GM12878 (cell line): ENCODE results near the gene NBEA. TPM values are rescaled to one million over a fixed set of nuclear protein-coding genes. Genes with fewer than 3 reads are reported as not detected.

Experiments used
- ATAC-seq: fragments of 200-7000 bp; cut with Tn5 transposase; 3 replicates; pipeline ENCODE4 v1.9.1; 2020; ENCODE audit warnings: mild to moderate bottlenecking, moderate library complexity
- BruUV-seq: library from RNA; stranded (reverse); fragments of 400-500 nt; replicated peaks from 2 replicates; lab custom pipeline; 2021; lab: Mats Ljungman, UMichigan
- CTCF ChIA-PET: fragments of 300-600 bp; sonication (Branson Sonifier 250); formaldehyde crosslinking; extraction: SDS; loops from one replicate; lab custom pipeline; 2021; ENCODE audit warnings: inconsistent platforms; lab: Yijun Ruan, JAX
- POLR2A ChIA-PET: fragments of 350-600 bp; formaldehyde crosslinking; extraction: SDS; loops from one replicate; lab custom pipeline; 2021; ENCODE audit warnings: inconsistent platforms; lab: Charles Lee
- RAD21 ChIA-PET: fragments of 300-600 bp; sonication (Branson Sonifier 250); formaldehyde crosslinking; loops from one replicate; lab custom pipeline; 2023; ENCODE audit warnings: antibody characterized with exemption; ENCODE audit not compliant: unreplicated experiment; lab: Charles Lee
- SMC1A ChIA-PET: fragments of 300-600 bp; sonication (Branson Sonifier 250); formaldehyde crosslinking; loops from one replicate; lab custom pipeline; 2023; ENCODE audit not compliant: unreplicated experiment, uncharacterized antibody; lab: Charles Lee
- DNase-seq: peaks from one replicate; pipeline ENCODE4 v3.0.0-alpha.2; 2011; ENCODE audit warnings: low read depth, low spot score
- FAIRE-seq: peaks from 3 replicates; lab custom pipeline; 2011; peaks lifted over from hg19 to GRCh38; lab: Jason Lieb, UNC
- H2AFZ ChIP-seq: 2 replicates; pipeline ENCODE4 v1.6.0; 2011; ENCODE audit warnings: low read depth, low read length, control low read depth; ENCODE audit not compliant: control insufficient read depth
- H3K27ac ChIP-seq: 2 replicates; pipeline ENCODE4 v1.5.1; 2011; ENCODE audit warnings: control low read depth; ENCODE audit not compliant: control insufficient read depth, insufficient read depth
- H3K27me3 ChIP-seq, 2 experiments: replicated peaks in 1 of 2; 2 replicates each; pipeline versions ENCODE4 v1.6.0 to v1.6.1; 2011; ENCODE audit warnings: low read length in 1 of 2; ENCODE audit not compliant: control insufficient read depth in 2 of 2, insufficient read depth in 2 of 2
- H3K36me3 ChIP-seq, 2 experiments: 2 replicates each; pipeline ENCODE4 v1.5.1; 2011; ENCODE audit warnings: low read length in 1 of 2; ENCODE audit not compliant: control insufficient read depth in 2 of 2, insufficient read depth in 2 of 2
- H3K4me1 ChIP-seq: 2 replicates; pipeline ENCODE4 v1.6.1; 2011; ENCODE audit warnings: mild to moderate bottlenecking, low read length, moderate library complexity, mixed read lengths; ENCODE audit not compliant: control insufficient read depth, insufficient read depth
- H3K4me2 ChIP-seq: 2 replicates; pipeline ENCODE4 v1.6.0; 2011; ENCODE audit warnings: control low read depth; ENCODE audit not compliant: control insufficient read depth, insufficient read depth
- H3K4me3 ChIP-seq: fragments of 200-600 bp; sonication (generic); 2 replicates; pipeline ENCODE4 v1.5.1; 2016
- H3K79me2 ChIP-seq: 2 replicates; pipeline ENCODE4 v1.6.0; 2011; ENCODE audit warnings: low read length; ENCODE audit not compliant: control insufficient read depth, insufficient read depth
- H3K9ac ChIP-seq: 2 replicates; pipeline ENCODE4 v1.8.0; 2011; ENCODE audit warnings: low read length, control low read depth, mixed read lengths; ENCODE audit not compliant: control insufficient read depth, insufficient read depth
- H3K9me3 ChIP-seq: replicated peaks from 3 replicates; pipeline ENCODE4 v1.5.1; 2011; ENCODE audit warnings: mild to moderate bottlenecking, low read length; ENCODE audit not compliant: control insufficient read depth, insufficient read depth
- H4K20me1 ChIP-seq: 2 replicates; pipeline ENCODE4 v1.6.0; 2011; ENCODE audit not compliant: control insufficient read depth, insufficient read depth
- BACH1 ChIP-seq: fragments of 450-650 bp; IDR thresholded peaks from 2 replicates; pipeline ENCODE4 v1.6.1; 2017; ENCODE audit warnings: mild to moderate bottlenecking, borderline replicate concordance
- BCL11A ChIP-seq: IDR thresholded peaks from 2 replicates; pipeline ENCODE4 v1.6.1; 2011; ENCODE audit warnings: low read depth, low read length
- BCLAF1 ChIP-seq: fragments of 450-650 bp; IDR thresholded peaks from 2 replicates; pipeline ENCODE4 v1.6.1; 2017; ENCODE audit warnings: antibody characterized with exemption, mild to moderate bottlenecking, moderate library complexity
- BMI1 ChIP-seq: fragments of 450-650 bp; IDR thresholded peaks from 2 replicates; pipeline ENCODE4 v1.6.1; 2016; ENCODE audit warnings: mild to moderate bottlenecking, moderate library complexity, borderline replicate concordance
- HDAC2 ChIP-seq: fragments of 200-600 bp; sonication (generic); IDR thresholded peaks from 2 replicates; pipeline ENCODE4 v1.6.1; 2017
- JUND ChIP-seq: IDR thresholded peaks from 2 replicates; pipeline ENCODE4 v1.6.1; 2012; ENCODE audit warnings: low read depth, mild to moderate bottlenecking, low read length, improper control_type of control experiment, moderate library complexity
- NRF1 ChIP-seq: conservative IDR thresholded peaks from 2 replicates; pipeline ENCODE4 v1.6.1; 2011; ENCODE audit warnings: mild to moderate bottlenecking, low read depth, low read length, improper control_type of control experiment
- POU2F2 ChIP-seq: IDR thresholded peaks from 3 replicates; pipeline ENCODE4 v1.6.1; 2011; ENCODE audit warnings: low read depth, mild to moderate bottlenecking, low read length, borderline replicate concordance
- RAD21 ChIP-seq: IDR thresholded peaks from 2 replicates; pipeline ENCODE4 v1.6.1; 2011; ENCODE audit warnings: mild to moderate bottlenecking, low read depth, low read length, moderate library complexity; ENCODE audit not compliant: insufficient read depth
- REST ChIP-seq: IDR thresholded peaks from 2 replicates; pipeline ENCODE4 v1.6.1; 2012; ENCODE audit warnings: mild to moderate bottlenecking, low read depth, low read length
- SIN3A ChIP-seq: IDR thresholded peaks from 2 replicates; pipeline ENCODE4 v1.6.1; 2012; ENCODE audit warnings: low read depth, low read length, improper control_type of control experiment
- SMAD5 ChIP-seq: IDR thresholded peaks from 2 replicates; pipeline ENCODE4 v1.6.1; 2016; ENCODE audit warnings: antibody characterized with exemption, low read depth
- SP1 ChIP-seq: IDR thresholded peaks from one replicate; pipeline ENCODE4 v1.6.1; 2011; ENCODE audit warnings: low read depth, low read length
- TBL1XR1 ChIP-seq: IDR thresholded peaks from 2 replicates; pipeline ENCODE4 v1.6.1; 2012; ENCODE audit warnings: low read depth, low read length, improper control_type of control experiment
- YBX1 ChIP-seq: fragments of 450-650 bp; IDR thresholded peaks from 2 replicates; pipeline ENCODE4 v1.6.1; 2016; ENCODE audit warnings: antibody characterized with exemption
- WGBS: methylation state at CpG from one replicate; pipeline ENCODE4 v1.1.6; 2016; ENCODE audit warnings: low lambda C conversion rate; ENCODE audit not compliant: insufficient replicate concordance, insufficient coverage; ENCODE audit errors: missing lambda C conversion rate; 5-methylcytosine and 5-hydroxymethylcytosine counted together
- in situ Hi-C: fragments of 300-500 bp; cut with MboI; formaldehyde crosslinking; loops from 9 replicates; pipeline ENCODE4 v1.14.3; 2018; ENCODE audit warnings: mixed read lengths
- intact Hi-C: fragments of 100-400 bp; cut with micrococcal nuclease; formaldehyde crosslinking; loops from one replicate; pipeline ENCODE4 v1.14.2; 2022; ENCODE audit not compliant: unreplicated experiment
- polyA plus RNA-seq, 11 experiments: library from polyadenylated mRNA; depleted of rRNA in 4 of 11; unstranded in 6 of 11; stranded (reverse) in 5 of 11; fragments of >200 nt; fragmentation: Nextera tagmentation in 4 of 11; fragmentation: Illumina TruSeq in 1 of 11; extraction: Ambion mirVana in 4 of 11; extraction: Trizol in 1 of 11; gene quantifications; 1 replicate in 1 of 11; 2 replicates in 10 of 11; pipeline versions ENCODE4 v1.2.1 to v1.2.3, GENCODE V29; 2011 to 2016; ENCODE audit warnings: inconsistent platforms in 2 of 11, missing spikeins in 2 of 11, low read depth in 1 of 11
- total RNA-seq, 4 experiments: library from RNA; depleted of rRNA in 3 of 4; stranded (reverse); fragments of >200 nt in 3 of 4; fragmentation: Illumina TruSeq in 1 of 4; extraction: Trizol in 1 of 4; gene quantifications; 2 replicates each; pipeline versions ENCODE4 v1.2.1 to v1.2.3, GENCODE V29; 2013 to 2021

NBEA gene
- total and polyA plus RNA-seq, 10 of the 15 experiments (the other 5 are each of a cell fraction or from before 2014, with no cell fraction given), result 0.23 to 3.6 (median 0.55) TPM

GRCh38 chr13:35599384-35599783, 657.3 kb downstream of the NBEA start (continued):
- TF ChIP-seq POU2F2 (no peak), YBX1 (no peak), HDAC2 (no peak), TBL1XR1 (no peak), NRF1 (no peak), BMI1 (no peak)

- no peak for ATAC-seq
- intact Hi-C loops (no loop called here), in situ Hi-C loops (no loop called here)
- Histone ChIP-seq H4K20me1 (no peaks in the 10 kb centered on the region), H3K4me3 (no peak overlapping the region), H2AFZ (no peak overlapping the region), H3K27me3 (no peaks in the 10 kb centered on the region), H3K9ac (no peak overlapping the region), H3K4me1 (no peaks in the 10 kb centered on the region), H3K9me3 (no peaks in the 10 kb centered on the region), H3K27ac (no peak overlapping the region), H3K36me3 (no peaks in the 10 kb centered on the region), H3K79me2 (no peaks in the 10 kb centered on the region), H3K4me2 (no peak overlapping the region)
- ChIA-PET POLR2A (no interaction called here), RAD21 (no interaction called here), CTCF (interaction anchor here (1.3 kb wide), 1 partner anchor 10 kb away, joined by 3 read pairs; no protein-coding TSS in a partner anchor), SMC1A (no interaction called here)
- no peak for DNase-seq
- no peak for FAIRE-seq
- BruUV-seq, result no TSS peak
- WGBS, result 63% methylated on average over 3 of the region's 3 CpGs
- TF ChIP-seq SMAD5 (no peak), BCLAF1 (no peak), SIN3A (no peak), JUND (no peak), SP1 (no peak), RAD21 (no peak), REST (no peak), BCL11A (no peak), BACH1 (no peak)
Measured at GRCh38 chr13:35600137-35600536, 658.1 kb downstream of the NBEA start.
